Activated effector memory CD4-positive, alpha-beta T cell treated with anti-CD3 and anti-CD28 coated beads, Interleukin-2, amount 50 U/mL, for 16 hours (primary cell): Measurements from ENCODE around the gene EXOC3L1.
A peak's percentile ranks its signal among the peaks of the same experiment; 100 is the strongest.

Experiments
- DNase-seq: peaks from one replicate; pipeline ENCODE4 v3.0.0-alpha.2; 2020

EXOC3L1 gene

DNA sequence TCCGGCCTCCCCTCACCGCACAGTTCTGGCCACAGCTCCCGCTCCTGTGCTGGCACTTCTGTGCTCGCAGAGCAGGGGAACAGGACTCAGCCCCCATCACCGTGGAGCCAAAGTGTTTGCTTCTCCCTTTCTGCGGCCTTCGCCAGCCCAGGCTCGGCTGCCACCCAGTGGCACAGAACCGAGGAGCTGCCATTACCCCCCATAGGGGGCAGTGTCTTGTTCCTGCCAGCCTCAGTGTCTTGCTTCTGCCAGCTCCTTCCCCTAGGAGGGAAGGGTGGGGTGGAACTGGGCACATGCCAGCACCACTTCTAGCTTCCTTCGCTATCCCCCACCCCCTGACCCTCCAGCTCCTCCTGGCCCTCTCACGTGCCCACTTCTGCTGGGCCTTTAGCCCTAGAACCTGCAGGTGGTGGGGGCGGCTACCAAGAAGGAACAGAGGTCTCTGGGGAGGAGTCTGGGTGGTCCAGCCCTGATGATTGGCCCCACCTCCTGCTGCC, 8.3 kb upstream of the EXOC3L1 start:
- DNase-seq = no peak

DNA sequence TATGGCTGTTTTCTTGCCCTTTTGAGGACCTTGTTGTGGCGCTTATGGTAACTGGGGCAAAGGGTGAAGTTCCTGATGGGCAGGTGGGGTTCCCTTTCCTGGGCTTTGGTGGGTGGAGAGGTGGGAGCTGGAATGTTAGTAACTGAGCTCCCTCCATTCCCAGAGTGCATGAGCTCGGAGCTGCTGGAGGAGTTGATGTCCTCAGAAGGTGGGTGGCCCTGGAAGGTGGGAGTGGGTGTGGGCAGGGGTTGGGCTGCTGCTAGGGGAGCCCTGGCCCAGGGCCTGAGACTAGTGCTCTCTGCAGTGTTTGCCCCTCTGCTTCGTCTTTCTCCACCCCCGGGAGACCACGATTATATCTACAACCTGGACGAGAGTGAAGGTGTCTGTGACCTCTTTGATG, 7.8 kb upstream of the EXOC3L1 start:
- DNase-seq = no peak

- DNase-seq = no peak
Observed at GRCh38 chr16:67196881-67197280, 6.9 kb upstream of the EXOC3L1 start.

DNA sequence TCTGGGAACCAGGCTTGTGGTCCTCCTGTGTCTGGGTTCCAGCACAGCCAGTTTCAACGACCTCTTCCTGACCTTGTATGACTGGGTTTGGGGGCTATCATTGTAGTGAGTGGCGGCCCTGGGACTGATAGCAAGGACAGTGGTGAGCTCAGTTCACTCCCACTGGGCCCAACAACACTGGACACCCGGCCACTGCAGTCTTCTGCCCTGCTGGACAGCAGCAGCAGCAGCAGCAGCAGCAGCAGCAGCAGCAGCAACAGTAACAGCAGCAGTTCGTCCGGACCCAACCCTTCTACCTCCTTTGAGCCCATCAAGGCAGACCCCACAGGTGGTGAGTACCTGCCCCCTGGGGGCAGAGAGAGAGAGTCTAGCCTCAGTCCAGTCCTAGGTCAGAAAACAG, 5.7 kb upstream of the EXOC3L1 start:
- no peak for DNase-seq

DNA sequence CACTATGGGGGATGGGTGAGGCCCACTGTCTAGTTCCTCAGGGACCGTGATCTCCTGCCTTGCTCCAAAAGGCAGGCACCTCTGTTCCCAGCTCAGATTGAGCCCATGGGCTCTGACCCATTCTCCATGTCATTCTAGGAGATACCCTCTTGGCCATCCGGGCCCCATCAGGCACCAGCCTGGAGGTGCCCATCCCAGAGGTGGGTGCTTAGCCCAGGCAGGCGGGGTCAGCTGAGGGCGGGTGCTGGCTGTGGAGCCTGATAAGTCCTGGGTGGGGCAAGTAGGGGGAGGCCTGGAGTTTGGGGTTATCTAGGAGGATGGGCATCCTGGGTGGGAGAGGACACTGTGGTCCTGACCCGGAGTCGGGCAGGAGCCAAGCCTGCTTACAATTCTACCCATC, 4.3 kb upstream of the EXOC3L1 start:
- no peak for DNase-seq

DNA sequence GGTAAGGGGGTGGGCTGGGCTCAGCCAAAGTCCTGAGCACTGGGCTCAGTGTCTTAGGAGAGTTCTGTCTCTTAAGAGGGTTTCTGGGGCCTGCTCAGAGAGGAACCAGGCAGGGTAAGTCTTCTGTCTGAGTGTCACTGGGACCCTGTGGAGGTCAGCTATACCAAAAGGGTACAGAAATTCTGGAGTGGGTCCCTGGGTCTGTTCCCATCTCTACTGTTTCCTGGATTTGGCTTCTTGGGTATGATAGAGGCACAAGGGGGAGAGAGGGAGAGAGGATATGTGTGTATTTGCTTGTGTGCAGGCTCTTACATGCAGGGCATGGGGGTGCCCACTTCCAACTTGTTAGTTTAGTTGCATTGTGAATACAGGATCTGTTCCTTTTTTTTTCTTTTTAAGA, 3.6 kb upstream of the EXOC3L1 start:
- no peak for DNase-seq

- DNase-seq = no peak
Observed at GRCh38 chr16:67192781-67193361, 2.9 kb upstream of the EXOC3L1 start.

DNA sequence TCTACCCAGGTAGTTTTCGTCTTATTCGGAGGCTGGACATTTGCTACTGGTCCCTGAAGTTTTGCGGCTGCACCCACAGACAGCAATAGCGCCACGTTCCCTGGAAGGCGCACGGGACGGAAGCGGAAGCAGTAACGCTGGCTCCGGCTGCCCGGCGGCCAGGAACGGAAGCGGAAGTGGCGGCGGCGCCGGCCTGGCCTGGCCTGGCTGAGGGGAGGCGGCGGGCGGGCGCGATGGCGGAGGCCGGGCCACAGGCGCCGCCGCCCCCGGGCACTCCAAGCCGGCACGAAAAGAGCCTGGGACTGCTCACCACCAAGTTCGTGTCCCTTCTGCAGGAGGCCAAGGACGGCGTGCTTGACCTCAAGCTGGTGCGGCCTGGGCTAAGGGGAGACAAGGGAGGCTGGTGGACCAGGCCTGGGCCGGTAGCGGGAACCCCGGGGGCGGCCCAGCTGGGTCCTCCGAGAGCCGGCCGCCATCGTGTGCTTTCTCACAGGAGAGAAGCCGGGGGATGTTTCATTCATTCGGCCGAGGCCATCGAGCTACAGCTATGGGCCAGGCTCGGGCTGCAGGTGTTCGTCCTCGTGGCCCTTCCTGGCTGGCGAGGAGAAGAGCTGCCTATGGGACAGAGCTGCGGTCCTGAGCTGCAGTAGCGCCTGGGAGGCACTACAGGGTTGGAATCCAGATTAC, 2.2 kb upstream of the EXOC3L1 start, which contains the start of gene E2F4:
TSS of gene E2F4 (plus strand) at position 161 of the 687 bp plus-strand sequence. CDS start at position 234, 73 bp downstream.
- DNase-seq = peak; percentile 95

- no peak for DNase-seq
Observed at GRCh38 chr16:67191411-67191994, 1.6 kb upstream of the EXOC3L1 start.

DNA sequence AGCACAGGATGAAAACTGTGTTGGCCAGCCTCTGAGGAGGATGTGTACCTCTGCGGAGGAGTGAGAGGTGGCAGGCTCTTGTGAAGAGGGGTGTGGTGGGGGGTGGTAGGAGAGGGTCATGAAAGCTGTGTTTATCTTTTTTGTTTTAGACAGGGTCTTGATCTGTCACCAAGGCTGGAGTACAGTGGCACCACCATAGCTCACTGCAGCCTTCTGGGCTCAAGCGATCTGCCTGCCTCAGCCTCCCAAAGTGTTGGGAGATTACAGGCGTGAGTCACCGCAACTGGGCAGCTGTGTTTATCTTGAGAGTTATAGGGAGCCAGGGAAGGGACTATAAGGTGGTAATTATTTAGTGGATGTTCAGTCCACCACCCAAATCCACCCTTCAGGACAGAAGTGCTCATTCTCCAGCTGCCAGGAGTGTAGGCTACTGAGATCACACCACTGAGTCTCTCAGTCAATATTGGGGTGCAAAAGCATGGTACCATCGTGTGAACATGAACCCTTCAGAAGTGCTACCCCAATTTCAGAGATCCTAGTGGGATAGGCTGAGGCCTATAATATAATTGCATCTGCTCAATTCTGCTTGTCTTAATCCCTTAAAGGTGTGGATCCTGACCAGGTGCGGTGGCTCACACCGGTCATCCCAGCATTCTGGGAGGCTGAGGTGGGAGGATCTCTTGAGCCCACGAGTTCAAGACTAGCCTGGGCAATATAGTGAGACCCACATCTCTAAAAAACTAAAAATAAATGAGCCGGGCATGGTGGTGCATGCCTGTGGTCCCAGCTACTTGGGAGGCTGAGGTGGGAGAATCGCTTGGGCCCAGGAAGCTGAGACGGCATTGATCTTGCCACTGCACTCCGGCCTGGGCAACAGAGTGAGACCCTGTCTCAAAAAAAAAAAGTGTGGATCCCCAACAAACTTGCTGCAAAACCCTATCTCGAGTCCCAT, 788 bp upstream of the EXOC3L1 start:
- no peak for DNase-seq

GRCh38 chr16:67188798-67189197, 1.1 kb downstream of the EXOC3L1 start:
- DNase-seq = no peak

- no peak for DNase-seq
Observed at GRCh38 chr16:67188323-67188722, 1.6 kb downstream of the EXOC3L1 start.

- no peak for DNase-seq
Observed at GRCh38 chr16:67187175-67187890, 2.6 kb downstream of the EXOC3L1 start.

DNA sequence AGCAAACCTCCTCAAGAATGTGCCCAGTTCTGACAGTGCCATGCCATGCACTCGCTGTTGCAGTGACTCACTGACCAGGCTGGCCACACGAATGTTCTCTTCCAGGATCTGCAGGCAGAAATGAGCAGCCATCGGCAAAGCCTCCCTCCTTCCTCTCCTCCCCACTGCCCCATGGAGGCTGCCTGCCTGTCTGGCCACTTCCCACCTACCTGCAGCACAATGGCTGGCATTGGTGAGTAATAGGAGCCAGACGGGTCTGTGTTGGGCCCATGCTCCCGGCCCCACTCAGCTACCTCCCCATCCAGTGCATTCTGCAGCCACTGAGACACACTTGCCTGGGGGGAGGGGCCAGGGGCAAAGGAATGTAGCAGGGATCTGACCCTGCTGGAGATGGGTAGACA, 3.4 kb downstream of the EXOC3L1 start:
- DNase-seq = no peak

DNA sequence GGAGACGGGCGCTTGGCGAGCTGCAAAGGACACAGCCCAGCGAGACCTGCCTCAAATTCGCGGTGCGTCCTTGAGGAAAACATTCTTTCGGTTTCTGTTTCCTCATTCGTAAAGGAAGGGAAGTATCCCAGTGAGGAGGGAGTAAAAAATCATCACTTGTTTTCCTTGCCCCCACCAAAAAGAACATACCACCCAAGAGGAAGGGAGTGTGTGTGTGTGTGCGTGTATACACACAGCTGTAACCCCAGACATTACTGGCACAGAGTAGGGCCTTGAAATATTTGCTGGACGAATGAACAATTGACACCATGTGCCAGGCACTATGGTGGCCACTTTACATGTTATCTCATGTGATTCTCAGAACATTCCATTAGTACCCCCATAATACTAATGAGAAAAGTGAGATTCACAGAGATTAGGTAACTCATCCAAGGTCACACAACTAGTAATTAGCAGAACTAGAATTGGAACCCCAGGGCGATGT, 4.2 kb downstream of the EXOC3L1 start:
- no peak for DNase-seq

DNA sequence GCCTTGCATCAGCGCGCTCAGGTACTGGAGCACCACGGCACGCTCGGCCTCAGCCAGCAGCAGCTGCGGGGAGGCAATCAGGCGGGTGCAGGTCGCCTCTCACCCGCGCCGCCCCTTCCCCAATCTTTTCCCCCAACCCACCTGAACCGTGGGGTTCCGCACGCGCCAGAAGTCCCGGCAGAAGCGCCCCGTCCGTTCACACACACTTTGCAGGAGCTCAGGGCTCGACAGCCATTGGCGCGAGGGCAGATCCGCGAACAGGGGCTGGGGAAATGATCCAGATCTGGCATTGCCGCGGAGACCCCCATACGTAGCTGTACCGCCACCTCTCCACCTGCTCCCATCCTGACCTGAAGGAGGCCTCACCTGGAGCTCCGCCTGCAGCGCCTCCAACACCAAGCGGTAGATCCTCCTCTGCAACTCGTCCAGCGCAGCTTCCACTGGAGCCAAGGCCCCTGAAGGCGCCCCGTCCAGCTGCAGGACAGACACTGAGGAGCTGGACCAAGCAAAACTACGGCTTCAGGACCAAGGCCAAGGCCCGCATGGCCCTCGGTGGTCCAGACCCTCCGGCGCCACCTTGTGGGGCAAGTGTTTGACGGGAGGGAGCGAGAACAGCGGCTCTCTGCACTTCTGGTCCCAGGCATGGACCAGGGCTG, 4.8 kb downstream of the EXOC3L1 start:
- peak; percentile 94 for DNase-seq

DNA sequence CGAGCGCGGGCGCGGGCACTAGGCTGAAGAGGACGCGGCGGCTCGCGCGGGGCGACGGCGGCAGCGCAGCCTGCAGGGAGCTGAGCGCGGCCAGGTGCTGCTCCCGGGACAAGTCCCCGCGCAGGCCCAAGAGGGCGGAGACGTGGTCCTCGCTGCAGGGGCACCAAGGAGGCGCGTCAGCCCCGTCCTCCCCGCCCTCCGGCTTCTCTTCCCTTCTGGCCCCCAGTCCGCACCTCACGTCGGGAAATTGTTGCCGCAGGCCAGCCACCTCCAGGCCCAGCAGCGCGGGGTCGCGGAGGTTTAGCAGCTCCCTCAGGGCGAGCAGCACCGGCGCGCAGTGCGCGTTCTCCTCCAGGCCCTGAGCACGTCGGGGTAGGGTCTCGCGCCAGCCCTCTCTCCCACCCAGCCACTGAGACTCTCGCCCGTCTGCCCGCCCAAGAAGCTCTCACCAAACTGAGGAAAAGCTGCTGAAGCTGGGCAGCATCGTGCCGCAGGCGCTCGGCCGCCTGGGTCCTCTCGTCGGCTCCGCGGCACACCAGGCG, 5.4 kb downstream of the EXOC3L1 start:
- no peak for DNase-seq

DNA sequence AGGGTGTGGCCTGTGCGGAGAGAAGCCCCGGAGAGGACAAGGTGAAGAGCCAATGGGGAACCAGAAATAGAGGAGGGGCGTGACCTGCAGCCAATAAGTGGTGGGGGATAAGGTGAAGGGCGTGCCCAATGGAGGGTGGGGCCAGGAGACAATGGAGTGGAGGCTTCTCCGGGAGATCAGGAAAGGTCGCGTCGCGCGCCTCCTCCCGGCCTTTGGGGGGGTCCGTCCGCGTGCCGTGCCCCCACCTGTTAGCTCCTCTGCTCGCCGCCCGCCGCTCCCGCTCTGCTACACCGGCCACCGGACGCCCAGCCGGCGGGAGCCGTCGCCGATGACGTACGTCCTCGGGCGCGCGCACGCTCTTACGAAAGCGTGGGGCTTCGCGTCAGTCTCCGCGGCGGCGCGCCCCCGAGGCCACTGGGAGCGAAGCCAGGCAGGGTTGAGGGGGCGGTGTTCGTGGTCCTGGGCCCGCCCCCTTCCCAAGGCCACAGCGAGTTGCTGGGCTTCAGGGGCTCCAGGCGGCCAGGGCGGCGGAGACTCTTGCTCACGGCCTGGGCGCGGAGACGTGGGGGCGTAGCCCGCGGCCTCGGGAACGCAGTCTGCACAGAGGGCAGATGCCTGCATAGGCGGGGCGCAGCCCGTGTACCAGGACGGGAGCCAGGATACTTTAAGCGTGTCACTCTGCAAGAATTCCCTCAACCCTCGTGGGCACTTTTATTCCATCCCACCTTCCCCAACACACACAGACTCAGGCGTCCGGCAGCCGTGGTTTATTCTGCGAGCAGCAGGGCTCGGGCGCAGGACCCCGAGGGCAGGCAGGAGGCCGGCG, 6.1 kb downstream of the EXOC3L1 start, which contains the start of gene MATCAP1:
TSS of gene MATCAP1 (minus strand) at position 337 of the 826 bp plus-strand sequence. CDS start 3,353 bp downstream, outside the sequence.
- peak; percentile 97 for DNase-seq

DNA sequence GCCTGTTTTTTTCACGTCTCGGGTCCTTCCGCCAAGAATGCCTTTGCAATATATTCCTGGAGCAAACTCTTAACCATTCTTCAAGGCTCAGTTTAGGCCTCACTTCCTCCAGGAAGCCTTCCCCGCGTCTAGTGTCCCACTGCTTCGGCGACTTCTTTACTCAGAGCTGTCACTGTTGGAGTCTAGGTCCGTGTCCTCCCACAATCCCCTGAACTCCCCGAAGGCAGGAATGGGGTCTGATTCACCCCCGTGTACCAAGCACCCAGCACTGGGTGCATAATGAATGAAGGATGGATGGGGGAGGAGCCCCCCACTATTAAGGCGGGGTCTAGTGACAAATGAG, 6.7 kb downstream of the EXOC3L1 start:
- no peak for DNase-seq

GRCh38 chr16:67182288-67182687, 7.6 kb downstream of the EXOC3L1 start:
- DNase-seq = no peak
